Activated CD4-positive, alpha-beta T cell treated with anti-CD3 and anti-CD28 coated beads for 36 hours (primary cell): ENCODE results near the gene HELT. TPM values are rescaled to one million over a fixed set of nuclear protein-coding genes. Genes with fewer than 3 reads are reported as not detected.

Source experiments
- ATAC-seq: fragments of 200-7000 bp; cut with Tn5 transposase; one replicate; pipeline ENCODE4 v1.10.0; 2021; ENCODE audit warnings: mild to moderate bottlenecking, moderate library complexity
- CTCF ChIA-PET: fragments of 350-600 bp; sonication (Branson Sonifier 250); formaldehyde crosslinking; loops from one replicate; lab custom pipeline; 2021; ENCODE audit warnings: antibody characterized with exemption; lab: Charles Lee
- POLR2A ChIA-PET: fragments of 350-600 bp; sonication (Branson Sonifier 250); formaldehyde crosslinking; loops from one replicate; lab custom pipeline; 2021; ENCODE audit warnings: antibody characterized with exemption, inconsistent platforms; lab: Charles Lee
- DNase-seq: peaks from one replicate; pipeline ENCODE4 v3.0.0-alpha.2; 2020
- H3K27ac Mint-ChIP-seq: one replicate; pipeline ENCODE4 v1.8.0; 2021; ENCODE audit warnings: mixed read lengths
- H3K27me3 Mint-ChIP-seq: one replicate; pipeline ENCODE4 v1.8.0; 2021; ENCODE audit warnings: mixed read lengths
- H3K36me3 Mint-ChIP-seq: one replicate; pipeline ENCODE4 v1.8.0; 2021; ENCODE audit warnings: low read depth, mixed read lengths
- H3K4me1 Mint-ChIP-seq: one replicate; pipeline ENCODE4 v1.8.0; 2021; ENCODE audit warnings: mixed read lengths
- H3K4me3 Mint-ChIP-seq: one replicate; pipeline ENCODE4 v1.8.0; 2021; ENCODE audit warnings: mild to moderate bottlenecking, moderate library complexity, mixed read lengths
- H3K9me3 Mint-ChIP-seq: one replicate; pipeline ENCODE4 v1.8.0; 2021; ENCODE audit warnings: low read depth, mixed read lengths
- intact Hi-C, 2 experiments: fragments of 100-400 bp; cut with DNase I in 1 of 2; cut with micrococcal nuclease in 1 of 2; formaldehyde crosslinking; loops; one replicate each; pipeline versions ENCODE4 v1.14.2 to v1.15.1; 2022 to 2024; cut with DNase I, micrococcal nuclease
- total RNA-seq, 2 experiments: library from RNA; stranded (reverse); gene quantifications; one replicate each; pipeline ENCODE4 v1.2.3, GENCODE V29; 2021

HELT gene
- total RNA-seq, 2 experiments from 2014 or later, result not detected

DNA sequence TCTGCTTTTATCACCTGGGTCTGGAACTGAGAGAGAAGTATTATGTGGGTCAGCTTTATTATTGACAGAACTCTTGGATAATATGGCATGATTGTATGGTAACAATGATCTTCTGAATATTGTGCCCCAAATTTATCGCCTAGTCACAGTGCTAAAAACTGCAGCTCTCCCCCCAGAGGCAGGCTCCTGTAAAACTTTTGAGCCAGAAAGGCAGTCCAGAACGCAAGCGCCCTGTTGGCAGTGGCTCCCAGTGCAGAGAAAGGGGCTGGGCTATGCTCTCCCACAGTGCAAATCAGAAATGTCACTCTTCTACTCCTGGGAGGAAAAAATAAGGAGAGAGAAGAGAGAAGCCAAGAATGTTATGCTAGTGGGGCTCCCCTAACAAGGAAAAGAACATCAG, 50.5 kb downstream of the HELT start:
- POLR2A ChIA-PET, result no interaction called here
- CTCF ChIA-PET, result interaction anchor here (0.6 to 1.2 kb wide), 2 partner anchors 64 to 580 kb away, joined by 3 read pairs; no protein-coding TSS in a partner anchor
- H3K36me3 Mint-ChIP-seq, result no peaks in the 10 kb centered on the region
- peaks cover 16% of the 10 kb centered on the region for H3K27me3 Mint-ChIP-seq
- DNase-seq, result no peak
- ATAC-seq, result no peak
- intact Hi-C loops, result no loop called here
- H3K4me3 Mint-ChIP-seq, result no peak overlapping the region
- H3K4me1 Mint-ChIP-seq, result no peaks in the 10 kb centered on the region
- no peak overlapping the region for H3K27ac Mint-ChIP-seq
- no peaks in the 10 kb centered on the region for H3K9me3 Mint-ChIP-seq

Other genes with a start within 250 kb of the HELT start
- gene ACSL1, start 192.5 kb upstream of the HELT start, total RNA-seq, result 10 to 100 TPM; 17.1 to 17.2 TPM
- 1 to 10 TPM; 4.2 to 5.0 TPM for gene SLC25A4, start 124.8 kb downstream of the HELT start, total RNA-seq
- 10 to 100 TPM; 54.6 to 81.8 TPM for gene CFAP97, start 185.5 kb downstream of the HELT start, total RNA-seq
- gene SNX25, start 191.1 kb downstream of the HELT start, total RNA-seq, result 10 to 100 TPM; 14.8 to 15.0 TPM